HCT116 (cell line): ENCODE results near the gene SYNDIG1. TPM values are rescaled to one million over a fixed set of nuclear protein-coding genes. Genes with fewer than 3 reads are reported as not detected.

Experiments used
- ATAC-seq: fragments of 200-7000 bp; cut with Tn5 transposase; 2 replicates; pipeline ENCODE4 v1.9.1; 2020; ENCODE audit warnings: mild to moderate bottlenecking, moderate library complexity
- BruUV-seq: library from RNA; stranded (reverse); fragments of 400-500 nt; replicated peaks from 2 replicates; lab custom pipeline; 2021; lab: Mats Ljungman, UMichigan
- CTCF ChIA-PET: fragments of 300-600 bp; sonication (Branson Sonifier 250); formaldehyde crosslinking; loops from one replicate; lab custom pipeline; 2021; ENCODE audit warnings: antibody characterized with exemption; lab: Charles Lee
- POLR2A ChIA-PET: fragments of 300-600, 350-600 bp; sonication (Branson Sonifier 250); formaldehyde crosslinking; loops from one replicate; lab custom pipeline; 2021; ENCODE audit warnings: antibody characterized with exemption; lab: Charles Lee
- RAD21 ChIA-PET, 2 experiments: fragments of 300-600 bp; sonication (Branson Sonifier 250); formaldehyde crosslinking; loops; one replicate each; lab custom pipeline; 2023; ENCODE audit warnings: low total read pairs in 2 of 2; ENCODE audit not compliant: uncharacterized antibody in 2 of 2, unreplicated experiment in 2 of 2, low non-redundant PET in 1 of 2; lab: Charles Lee
- DNase-seq: peaks from one replicate; pipeline ENCODE4 v3.0.0-alpha.2; 2010; ENCODE audit warnings: low read depth, low spot score
- H2AFZ ChIP-seq: fragments of 200-600 bp; shearing (Covaris generic), sonication (generic); 2 replicates; pipeline ENCODE4 v1.6.1; 2017; ENCODE audit warnings: low read depth, mixed run types, mixed read lengths, antibody characterized with exemption, low read length; ENCODE audit not compliant: poor library complexity, severe bottlenecking
- H3K27ac ChIP-seq: 2 replicates; pipeline ENCODE4 v1.5.1; 2012; ENCODE audit warnings: low read depth, low read length
- H3K27me3 ChIP-seq: fragments of 200-600 bp; sonication (generic); 2 replicates; pipeline ENCODE4 v1.6.1; 2016; ENCODE audit warnings: mixed run types, low read length, mixed read lengths; ENCODE audit not compliant: insufficient read depth
- H3K36me3 ChIP-seq, 2 experiments: fragments of 200-500 bp in 1 of 2; fragments of 200-600 bp in 1 of 2; sonication (Bioruptor generic) in 1 of 2; sonication (generic) in 1 of 2; 2 replicates each; pipeline versions ENCODE4 v1.5.1 to v1.6.1; 2014 to 2016; ENCODE audit warnings: low read length in 2 of 2, inconsistent platforms in 1 of 2, mixed read lengths in 1 of 2, mixed run types in 1 of 2; ENCODE audit not compliant: insufficient read depth in 2 of 2, control insufficient read depth in 1 of 2
- H3K4me1 ChIP-seq, 2 experiments: fragments of 200-600 bp in 1 of 2; sonication (generic) in 1 of 2; 2 replicates each; pipeline versions ENCODE4 v1.5.1 to v1.6.1; 2012 to 2017; ENCODE audit warnings: low read length in 2 of 2, inconsistent platforms in 1 of 2, mild to moderate bottlenecking in 1 of 2, mixed read lengths in 1 of 2, mixed run types in 1 of 2, moderate library complexity in 1 of 2; ENCODE audit not compliant: insufficient read depth in 2 of 2, control insufficient read depth in 1 of 2
- H3K4me2 ChIP-seq: fragments of 200-600 bp; sonication (generic); 2 replicates; pipeline ENCODE4 v1.6.1; 2017; ENCODE audit warnings: mixed run types, low read length, mixed read lengths
- H3K4me3 ChIP-seq, 2 experiments: fragments of 200-600 bp in 1 of 2; sonication (generic) in 1 of 2; replicated peaks in 1 of 2; 2 replicates each; pipeline ENCODE4 v1.5.1; 2011 to 2016; ENCODE audit warnings: low read length in 2 of 2, control low read depth in 1 of 2, low read depth in 1 of 2, mild to moderate bottlenecking in 1 of 2, mixed read lengths in 1 of 2, mixed run types in 1 of 2
- H3K79me2 ChIP-seq: fragments of 200-600 bp; sonication (generic); 2 replicates; pipeline ENCODE4 v1.6.1; 2017; ENCODE audit warnings: mild to moderate bottlenecking, mixed run types, low read length, moderate library complexity, mixed read lengths; ENCODE audit not compliant: insufficient read depth
- H3K9ac ChIP-seq: fragments of 200-600 bp; sonication (generic); 2 replicates; pipeline ENCODE4 v1.6.1; 2016; ENCODE audit warnings: low read length, mixed read lengths
- H3K9me2 ChIP-seq: fragments of 200-600 bp; sonication (generic), shearing (Covaris generic); 2 replicates; pipeline ENCODE4 v1.6.1; 2017; ENCODE audit warnings: mixed run types, mild to moderate bottlenecking, moderate library complexity; ENCODE audit not compliant: insufficient read depth
- H3K9me3 ChIP-seq, 2 experiments: fragments of 200-500 bp in 1 of 2; fragments of 200-600 bp in 1 of 2; sonication (Bioruptor generic) in 1 of 2; sonication (generic) in 1 of 2; 2 replicates each; pipeline ENCODE4 v1.6.1; 2014 to 2017; ENCODE audit warnings: low read length in 2 of 2, mixed read lengths in 2 of 2, inconsistent platforms in 1 of 2, low read depth in 1 of 2, mild to moderate bottlenecking in 1 of 2, mixed run types in 1 of 2, moderate library complexity in 1 of 2; ENCODE audit not compliant: control insufficient read depth in 1 of 2, insufficient read depth in 1 of 2
- H4K20me1 ChIP-seq: fragments of 200-600 bp; sonication (generic), shearing (Covaris generic); 2 replicates; pipeline ENCODE4 v1.6.1; 2017; ENCODE audit warnings: mixed run types, mild to moderate bottlenecking, moderate library complexity; ENCODE audit not compliant: insufficient read depth
- CBX3 ChIP-seq: IDR thresholded peaks from 2 replicates; pipeline ENCODE4 v1.6.1; 2012; ENCODE audit warnings: low read depth
- CEBPB ChIP-seq: IDR thresholded peaks from 2 replicates; pipeline ENCODE4 v1.6.1; 2012; ENCODE audit warnings: low read depth
- CTCF ChIP-seq, 3 experiments: fragments of 200-600 bp in 1 of 3; sonication (generic) in 1 of 3; IDR thresholded peaks in 2 of 3; conservative IDR thresholded peaks in 1 of 3; 2 replicates each; pipeline ENCODE4 v1.5.1; 2012 to 2017; ENCODE audit warnings: low read depth in 2 of 3, low read length in 2 of 3, antibody characterized with exemption in 1 of 3, borderline replicate concordance in 1 of 3, control low read depth in 1 of 3, mild to moderate bottlenecking in 1 of 3, mixed read lengths in 1 of 3, mixed run types in 1 of 3, moderate library complexity in 1 of 3; ENCODE audit not compliant: insufficient read depth in 1 of 3
- ELF1 ChIP-seq: IDR thresholded peaks from 2 replicates; pipeline ENCODE4 v1.6.1; 2012; ENCODE audit warnings: low read depth, borderline replicate concordance
- FOSL1 ChIP-seq: IDR thresholded peaks from 2 replicates; pipeline ENCODE4 v1.6.1; 2012; ENCODE audit warnings: low read depth
- MAX ChIP-seq: IDR thresholded peaks from 2 replicates; pipeline ENCODE4 v1.6.1; 2012
- SIN3A ChIP-seq: IDR thresholded peaks from 2 replicates; pipeline ENCODE4 v1.6.1; 2012; ENCODE audit warnings: low read depth
- SP1 ChIP-seq: IDR thresholded peaks from 2 replicates; pipeline ENCODE4 v1.6.1; 2012; ENCODE audit warnings: low read depth
- SRF ChIP-seq: IDR thresholded peaks from 2 replicates; pipeline ENCODE4 v1.6.1; 2012; ENCODE audit warnings: low read depth
- YY1 ChIP-seq: IDR thresholded peaks from 2 replicates; pipeline ENCODE4 v1.6.1; 2011; ENCODE audit warnings: low read length, low read depth, moderate library complexity, mild to moderate bottlenecking; ENCODE audit not compliant: insufficient replicate concordance; ENCODE audit errors: extremely low read depth
- ZFX ChIP-seq: fragments of 450-650 bp; IDR thresholded peaks from 2 replicates; pipeline ENCODE4 v1.6.1; 2017
- ZNF274 ChIP-seq: fragments of 200-500 bp; sonication (Bioruptor generic); IDR thresholded peaks from 2 replicates; pipeline ENCODE4 v1.6.1; 2014; ENCODE audit warnings: mild to moderate bottlenecking, low read depth, low read length, inconsistent platforms
- intact Hi-C: fragments of 100-400 bp; cut with micrococcal nuclease; formaldehyde crosslinking; loops from 2 replicates; pipeline ENCODE4 v1.10.0; 2022
- total RNA-seq: library from RNA; stranded (reverse); gene quantifications from one replicate; pipeline ENCODE4 v1.2.1, GENCODE V29; 2021; ENCODE audit not compliant: unreplicated experiment
- TF ChIP-seq, protein P1 (sequence below): IDR thresholded peaks from 2 replicates; pipeline ENCODE4 v1.6.1; 2012; ENCODE audit warnings: low read depth
- TF ChIP-seq, protein P2 (sequence below): IDR thresholded peaks from 2 replicates; pipeline ENCODE4 v1.6.1; 2011; ENCODE audit warnings: mild to moderate bottlenecking, low read length, moderate library complexity; ENCODE audit not compliant: insufficient replicate concordance; ENCODE audit errors: extremely low read depth

SYNDIG1 gene
- total RNA-seq, 1 experiment from 2014 or later: not detected

DNA sequence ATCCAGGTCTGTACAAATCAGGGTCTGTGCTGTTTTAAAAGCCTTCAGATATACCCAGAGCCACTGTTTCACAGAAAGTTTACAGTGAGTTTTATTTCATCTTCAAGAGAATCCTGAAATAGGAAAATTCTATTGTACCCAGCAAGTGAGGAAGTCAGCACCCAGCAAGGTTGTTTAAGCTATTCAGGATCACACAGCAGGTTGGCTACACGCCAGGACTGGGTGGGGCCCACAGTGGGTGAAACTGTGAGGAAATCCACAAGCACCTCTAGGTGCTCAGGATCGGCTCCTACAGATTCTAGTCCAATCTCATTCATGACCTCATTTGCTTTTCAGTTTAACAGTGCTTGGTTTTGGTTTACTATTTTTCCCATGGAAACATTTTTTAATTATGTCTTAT, 128.9 kb downstream of the SYNDIG1 start (continued):
- TF ChIP-seq, protein P1, sequence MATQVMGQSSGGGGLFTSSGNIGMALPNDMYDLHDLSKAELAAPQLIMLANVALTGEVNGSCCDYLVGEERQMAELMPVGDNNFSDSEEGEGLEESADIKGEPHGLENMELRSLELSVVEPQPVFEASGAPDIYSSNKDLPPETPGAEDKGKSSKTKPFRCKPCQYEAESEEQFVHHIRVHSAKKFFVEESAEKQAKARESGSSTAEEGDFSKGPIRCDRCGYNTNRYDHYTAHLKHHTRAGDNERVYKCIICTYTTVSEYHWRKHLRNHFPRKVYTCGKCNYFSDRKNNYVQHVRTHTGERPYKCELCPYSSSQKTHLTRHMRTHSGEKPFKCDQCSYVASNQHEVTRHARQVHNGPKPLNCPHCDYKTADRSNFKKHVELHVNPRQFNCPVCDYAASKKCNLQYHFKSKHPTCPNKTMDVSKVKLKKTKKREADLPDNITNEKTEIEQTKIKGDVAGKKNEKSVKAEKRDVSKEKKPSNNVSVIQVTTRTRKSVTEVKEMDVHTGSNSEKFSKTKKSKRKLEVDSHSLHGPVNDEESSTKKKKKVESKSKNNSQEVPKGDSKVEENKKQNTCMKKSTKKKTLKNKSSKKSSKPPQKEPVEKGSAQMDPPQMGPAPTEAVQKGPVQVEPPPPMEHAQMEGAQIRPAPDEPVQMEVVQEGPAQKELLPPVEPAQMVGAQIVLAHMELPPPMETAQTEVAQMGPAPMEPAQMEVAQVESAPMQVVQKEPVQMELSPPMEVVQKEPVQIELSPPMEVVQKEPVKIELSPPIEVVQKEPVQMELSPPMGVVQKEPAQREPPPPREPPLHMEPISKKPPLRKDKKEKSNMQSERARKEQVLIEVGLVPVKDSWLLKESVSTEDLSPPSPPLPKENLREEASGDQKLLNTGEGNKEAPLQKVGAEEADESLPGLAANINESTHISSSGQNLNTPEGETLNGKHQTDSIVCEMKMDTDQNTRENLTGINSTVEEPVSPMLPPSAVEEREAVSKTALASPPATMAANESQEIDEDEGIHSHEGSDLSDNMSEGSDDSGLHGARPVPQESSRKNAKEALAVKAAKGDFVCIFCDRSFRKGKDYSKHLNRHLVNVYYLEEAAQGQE: no peak
- TF ChIP-seq, protein P2, sequence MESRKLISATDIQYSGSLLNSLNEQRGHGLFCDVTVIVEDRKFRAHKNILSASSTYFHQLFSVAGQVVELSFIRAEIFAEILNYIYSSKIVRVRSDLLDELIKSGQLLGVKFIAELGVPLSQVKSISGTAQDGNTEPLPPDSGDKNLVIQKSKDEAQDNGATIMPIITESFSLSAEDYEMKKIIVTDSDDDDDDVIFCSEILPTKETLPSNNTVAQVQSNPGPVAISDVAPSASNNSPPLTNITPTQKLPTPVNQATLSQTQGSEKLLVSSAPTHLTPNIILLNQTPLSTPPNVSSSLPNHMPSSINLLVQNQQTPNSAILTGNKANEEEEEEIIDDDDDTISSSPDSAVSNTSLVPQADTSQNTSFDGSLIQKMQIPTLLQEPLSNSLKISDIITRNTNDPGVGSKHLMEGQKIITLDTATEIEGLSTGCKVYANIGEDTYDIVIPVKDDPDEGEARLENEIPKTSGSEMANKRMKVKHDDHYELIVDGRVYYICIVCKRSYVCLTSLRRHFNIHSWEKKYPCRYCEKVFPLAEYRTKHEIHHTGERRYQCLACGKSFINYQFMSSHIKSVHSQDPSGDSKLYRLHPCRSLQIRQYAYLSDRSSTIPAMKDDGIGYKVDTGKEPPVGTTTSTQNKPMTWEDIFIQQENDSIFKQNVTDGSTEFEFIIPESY: no peak

DNA sequence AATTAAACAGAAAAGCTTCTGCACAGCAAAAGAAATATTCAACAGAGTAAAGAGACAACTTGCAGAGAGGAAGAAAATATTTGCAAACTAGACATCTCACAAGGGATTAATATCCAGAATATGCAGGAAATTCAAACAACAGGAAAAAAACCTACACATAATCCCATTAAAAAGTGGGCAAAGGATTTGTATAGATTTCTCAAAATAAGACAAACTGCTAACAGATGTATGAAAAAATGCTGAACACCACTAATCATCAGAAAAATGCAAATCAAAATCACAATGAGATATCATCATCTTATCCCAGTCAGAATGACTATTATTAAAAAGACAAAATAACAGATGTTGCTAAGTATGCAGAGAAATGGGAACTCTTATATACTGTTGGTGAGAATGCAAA, 129.6 kb downstream of the SYNDIG1 start:
- no peaks in the 10 kb centered on the region for H3K36me3 ChIP-seq
- H3K4me2 ChIP-seq: no peak overlapping the region
- H4K20me1 ChIP-seq: no peaks in the 10 kb centered on the region
- H3K9me3 ChIP-seq: no peaks in the 10 kb centered on the region; a peak in 2 of 4 replicates
- no peak overlapping the region for H3K4me3 ChIP-seq
- no peaks in the 10 kb centered on the region for H3K9me2 ChIP-seq
- H3K4me1 ChIP-seq: no peaks in the 10 kb centered on the region
- ChIA-PET RAD21 (no interaction called here), POLR2A (no interaction called here), CTCF (no interaction called here)
- no peak overlapping the region for H2AFZ ChIP-seq
- DNase-seq (no peak), ATAC-seq (no peak)
- H3K9ac ChIP-seq: no peak overlapping the region
- no TSS peak for BruUV-seq
- no peak overlapping the region for H3K27ac ChIP-seq
- H3K79me2 ChIP-seq: no peaks in the 10 kb centered on the region
- intact Hi-C loops: no loop called here
- peaks cover 38% of the 10 kb centered on the region for H3K27me3 ChIP-seq
- no peak for TF ChIP-seq SP1
- TF ChIP-seq, protein P1: no peak
- no peak for TF ChIP-seq CEBPB
- TF ChIP-seq MAX: no peak
- no peak for TF ChIP-seq ELF1
- no peak for TF ChIP-seq ZNF274
- TF ChIP-seq CBX3: no peak
- TF ChIP-seq SRF: no peak
- no peak for TF ChIP-seq SIN3A
- no peak for TF ChIP-seq YY1
- TF ChIP-seq CTCF (IDR thresholded peaks at IDR 0.05 in 2 of 3, conservative IDR thresholded peaks at IDR 0.05 in 1 of 3; ENCODE audit: borderline replicate concordance in 1 of 3, insufficient read depth in 1 of 3, low read depth in 2 of 3, low read length in 2 of 3): no peak
- no peak for TF ChIP-seq FOSL1
- TF ChIP-seq ZFX: no peak
